Neural progenitor cell (in vitro differentiated cells): ENCODE data around the gene TMEM115. TPM values are rescaled to one million over a fixed set of nuclear protein-coding genes. Genes with fewer than 3 reads are reported as not detected.
A peak's percentile ranks its signal among the peaks of the same experiment; 100 is the strongest.

ENCODE experiments used
- DNase-seq: peaks from one replicate; pipeline ENCODE4 v3.0.0-alpha.2; 2016; ENCODE audit warnings: low spot score
- H2AFZ ChIP-seq: fragments of 200-600 bp; sonication (generic); replicated peaks from 2 replicates; pipeline ENCODE4 v1.6.1; 2016; ENCODE audit warnings: antibody characterized with exemption
- H3F3A ChIP-seq: fragments of 200-600 bp; sonication (generic); 2 replicates; pipeline ENCODE4 v1.6.1; 2016; ENCODE audit warnings: antibody characterized with exemption, low read depth
- H3K27ac ChIP-seq: fragments of 200-600 bp; sonication (generic); 2 replicates; pipeline ENCODE4 v1.5.1; 2016; ENCODE audit warnings: mild to moderate bottlenecking
- H3K27me3 ChIP-seq: fragments of 200-600 bp; sonication (generic); 2 replicates; pipeline ENCODE4 v1.6.1; 2016; ENCODE audit warnings: mild to moderate bottlenecking, moderate library complexity
- H3K36me3 ChIP-seq: fragments of 200-600 bp; sonication (generic); 2 replicates; pipeline ENCODE4 v1.5.1; 2016
- H3K4me1 ChIP-seq: fragments of 200-600 bp; sonication (generic); 2 replicates; pipeline ENCODE4 v1.6.1; 2016; ENCODE audit warnings: mixed run types
- H3K4me2 ChIP-seq: fragments of 200-600 bp; sonication (generic); 2 replicates; pipeline ENCODE4 v1.6.1; 2016
- H3K4me3 ChIP-seq: fragments of 200-600 bp; sonication (generic); 2 replicates; pipeline ENCODE4 v1.5.1; 2016
- H3K79me2 ChIP-seq: fragments of 200-600 bp; sonication (generic); 2 replicates; pipeline ENCODE4 v1.6.1; 2016; ENCODE audit warnings: low read depth
- H3K9ac ChIP-seq: fragments of 200-600 bp; sonication (generic); 2 replicates; pipeline ENCODE4 v1.6.1; 2016
- H3K9me3 ChIP-seq: fragments of 200-600 bp; sonication (generic); 2 replicates; pipeline ENCODE4 v1.5.1; 2016; ENCODE audit warnings: low read depth
- H4K20me1 ChIP-seq: fragments of 200-600 bp; sonication (generic); 2 replicates; pipeline ENCODE4 v1.6.1; 2016; ENCODE audit warnings: low read depth
- H3K27ac Mint-ChIP-seq: 3 replicates; pipeline ENCODE4 v1.8.0; 2021; ENCODE audit warnings: mixed read lengths
- H3K27me3 Mint-ChIP-seq: 2 replicates; pipeline ENCODE4 v1.8.0; 2022; ENCODE audit warnings: low read depth, mild to moderate bottlenecking, inconsistent platforms, moderate library complexity, mixed read lengths; ENCODE audit not compliant: insufficient read depth
- H3K36me3 Mint-ChIP-seq: 3 replicates; pipeline ENCODE4 v1.8.0; 2021; ENCODE audit warnings: mixed read lengths
- H3K4me1 Mint-ChIP-seq: 3 replicates; pipeline ENCODE4 v1.8.0; 2021; ENCODE audit warnings: mixed read lengths
- H3K4me3 Mint-ChIP-seq: 3 replicates; pipeline ENCODE4 v1.8.0; 2021; ENCODE audit warnings: mild to moderate bottlenecking, moderate library complexity, mixed read lengths
- H3K9me3 Mint-ChIP-seq: 3 replicates; pipeline ENCODE4 v1.8.0; 2020; ENCODE audit warnings: mixed read lengths
- EZH2 ChIP-seq: fragments of 200-600 bp; sonication (generic); IDR thresholded peaks from 2 replicates; pipeline ENCODE4 v1.6.1; 2017; ENCODE audit warnings: antibody characterized with exemption, mild to moderate bottlenecking, moderate library complexity
- EZH2phosphoT487 ChIP-seq: fragments of 200-600 bp; sonication (generic); IDR thresholded peaks from 2 replicates; pipeline ENCODE4 v1.6.1; 2017; ENCODE audit warnings: antibody characterized with exemption
- total RNA-seq: library from RNA; depleted of rRNA; stranded (reverse); fragments of >200 nt; gene quantifications from 2 replicates; pipeline ENCODE4 v1.2.3, GENCODE V29; 2015; ENCODE audit warnings: low replicate concordance
- TF ChIP-seq, protein P1 (sequence below): fragments of 200-600 bp; sonication (generic); IDR thresholded peaks from 2 replicates; pipeline ENCODE4 v1.5.1; 2017; ENCODE audit warnings: antibody characterized with exemption, mild to moderate bottlenecking

TMEM115 gene
- total RNA-seq, 1 donor from 2014 or later: 6.3 TPM

DNA sequence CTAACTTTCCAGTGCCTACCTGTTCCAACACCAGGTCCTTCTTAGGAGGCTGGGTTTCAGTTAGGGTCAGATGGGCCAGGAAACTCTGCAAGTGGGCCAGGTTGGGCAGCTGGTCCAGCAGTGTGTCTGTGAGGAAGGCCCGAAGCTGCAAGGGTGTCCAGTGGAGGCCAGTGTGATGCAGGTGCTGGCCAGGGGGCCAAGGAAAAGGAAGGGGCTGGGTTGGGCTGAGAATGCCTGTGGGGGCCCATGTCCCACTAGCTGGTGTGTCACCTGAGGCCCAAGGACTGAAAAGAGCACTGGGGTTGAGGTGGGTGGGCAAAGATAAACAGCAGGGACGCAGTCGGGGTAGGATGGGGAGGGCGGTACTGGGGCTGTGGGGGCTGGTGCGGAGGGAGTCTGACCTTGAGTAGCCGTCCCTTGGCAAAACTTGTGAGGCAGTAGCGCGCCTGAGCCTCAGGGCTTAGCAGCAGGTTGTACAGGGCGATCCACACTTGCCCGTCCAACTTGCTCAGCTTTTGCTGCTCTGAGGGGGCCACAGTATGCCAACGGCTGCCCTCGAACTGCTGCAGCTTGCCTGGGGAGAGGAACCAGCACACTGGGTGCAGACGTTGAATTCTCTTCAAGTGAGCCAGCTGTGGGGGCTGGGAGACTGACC, 17.2 kb downstream of the TMEM115 start:
- Histone ChIP-seq H3K79me2 (no peaks in the 10 kb centered on the region), H3K4me3 (no peak overlapping the region), H3K27me3 (peaks cover 88% of the 10 kb centered on the region), H2AFZ (no peak overlapping the region), H3K4me1 (peaks cover 20% of the 10 kb centered on the region), H3K36me3 (no peaks in the 10 kb centered on the region), H4K20me1 (no peaks in the 10 kb centered on the region), H3K4me2 (no peak overlapping the region), H3K9me3 (no peaks in the 10 kb centered on the region), H3F3A (peaks cover 27% of the 10 kb centered on the region), H3K27ac (no peak overlapping the region), H3K9ac (no peak overlapping the region)
- H3K9me3 Mint-ChIP-seq: no peaks in the 10 kb centered on the region
- H3K4me1 Mint-ChIP-seq: peaks cover 22% of the 10 kb centered on the region
- no peak for DNase-seq
- peaks cover 37% of the 10 kb centered on the region for H3K27me3 Mint-ChIP-seq
- TF ChIP-seq EZH2 (no peak), EZH2phosphoT487 (no peak)
- TF ChIP-seq, protein P1, sequence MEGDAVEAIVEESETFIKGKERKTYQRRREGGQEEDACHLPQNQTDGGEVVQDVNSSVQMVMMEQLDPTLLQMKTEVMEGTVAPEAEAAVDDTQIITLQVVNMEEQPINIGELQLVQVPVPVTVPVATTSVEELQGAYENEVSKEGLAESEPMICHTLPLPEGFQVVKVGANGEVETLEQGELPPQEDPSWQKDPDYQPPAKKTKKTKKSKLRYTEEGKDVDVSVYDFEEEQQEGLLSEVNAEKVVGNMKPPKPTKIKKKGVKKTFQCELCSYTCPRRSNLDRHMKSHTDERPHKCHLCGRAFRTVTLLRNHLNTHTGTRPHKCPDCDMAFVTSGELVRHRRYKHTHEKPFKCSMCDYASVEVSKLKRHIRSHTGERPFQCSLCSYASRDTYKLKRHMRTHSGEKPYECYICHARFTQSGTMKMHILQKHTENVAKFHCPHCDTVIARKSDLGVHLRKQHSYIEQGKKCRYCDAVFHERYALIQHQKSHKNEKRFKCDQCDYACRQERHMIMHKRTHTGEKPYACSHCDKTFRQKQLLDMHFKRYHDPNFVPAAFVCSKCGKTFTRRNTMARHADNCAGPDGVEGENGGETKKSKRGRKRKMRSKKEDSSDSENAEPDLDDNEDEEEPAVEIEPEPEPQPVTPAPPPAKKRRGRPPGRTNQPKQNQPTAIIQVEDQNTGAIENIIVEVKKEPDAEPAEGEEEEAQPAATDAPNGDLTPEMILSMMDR: no peak
- H3K4me3 Mint-ChIP-seq: no peak overlapping the region
- H3K27ac Mint-ChIP-seq: no peak overlapping the region
- H3K36me3 Mint-ChIP-seq: peaks cover 3% of the 10 kb centered on the region

DNA sequence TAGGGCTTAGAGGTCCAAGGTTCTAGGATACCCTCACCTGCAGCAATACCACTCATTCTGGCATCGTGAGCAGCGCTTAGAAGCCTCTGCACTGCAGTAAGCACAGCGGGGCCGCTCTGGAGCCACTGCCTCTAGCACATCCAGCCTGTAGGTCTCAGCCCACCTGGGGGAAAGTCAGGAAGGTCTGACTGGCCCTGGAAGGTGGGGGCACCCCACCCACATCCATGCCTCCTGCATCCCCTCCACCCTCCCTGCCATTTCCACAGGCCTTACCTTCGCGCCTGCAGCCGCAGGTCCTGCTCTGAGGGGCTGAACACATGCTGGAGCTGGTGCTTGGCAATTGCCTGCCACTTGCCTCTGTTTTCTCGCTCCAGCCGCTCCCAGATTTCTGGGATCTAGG, 17.8 kb downstream of the TMEM115 start:
- no peaks in the 10 kb centered on the region for H3K36me3 ChIP-seq
- H3K4me1 ChIP-seq: peaks cover 20% of the 10 kb centered on the region
- Mint-ChIP-seq H3K27ac (no peak overlapping the region), H3K9me3 (no peaks in the 10 kb centered on the region), H3K4me1 (peaks cover 22% of the 10 kb centered on the region), H3K36me3 (peaks cover 3% of the 10 kb centered on the region), H3K27me3 (peaks cover 37% of the 10 kb centered on the region), H3K4me3 (no peak overlapping the region)
- no peaks in the 10 kb centered on the region for H3K9me3 ChIP-seq
- no peak for DNase-seq
- H2AFZ ChIP-seq: no peak overlapping the region
- H3K9ac ChIP-seq: no peak overlapping the region
- H3K4me2 ChIP-seq: no peak overlapping the region
- no peak overlapping the region for H3K4me3 ChIP-seq
- peaks cover 5% of the 10 kb centered on the region for H3K79me2 ChIP-seq
- no peak overlapping the region for H3K27ac ChIP-seq
- TF ChIP-seq EZH2phosphoT487: no peak
- H3K27me3 ChIP-seq: peaks cover 88% of the 10 kb centered on the region
- peaks cover 30% of the 10 kb centered on the region for H3F3A ChIP-seq
- peaks cover 2% of the 10 kb centered on the region for H4K20me1 ChIP-seq

DNA sequence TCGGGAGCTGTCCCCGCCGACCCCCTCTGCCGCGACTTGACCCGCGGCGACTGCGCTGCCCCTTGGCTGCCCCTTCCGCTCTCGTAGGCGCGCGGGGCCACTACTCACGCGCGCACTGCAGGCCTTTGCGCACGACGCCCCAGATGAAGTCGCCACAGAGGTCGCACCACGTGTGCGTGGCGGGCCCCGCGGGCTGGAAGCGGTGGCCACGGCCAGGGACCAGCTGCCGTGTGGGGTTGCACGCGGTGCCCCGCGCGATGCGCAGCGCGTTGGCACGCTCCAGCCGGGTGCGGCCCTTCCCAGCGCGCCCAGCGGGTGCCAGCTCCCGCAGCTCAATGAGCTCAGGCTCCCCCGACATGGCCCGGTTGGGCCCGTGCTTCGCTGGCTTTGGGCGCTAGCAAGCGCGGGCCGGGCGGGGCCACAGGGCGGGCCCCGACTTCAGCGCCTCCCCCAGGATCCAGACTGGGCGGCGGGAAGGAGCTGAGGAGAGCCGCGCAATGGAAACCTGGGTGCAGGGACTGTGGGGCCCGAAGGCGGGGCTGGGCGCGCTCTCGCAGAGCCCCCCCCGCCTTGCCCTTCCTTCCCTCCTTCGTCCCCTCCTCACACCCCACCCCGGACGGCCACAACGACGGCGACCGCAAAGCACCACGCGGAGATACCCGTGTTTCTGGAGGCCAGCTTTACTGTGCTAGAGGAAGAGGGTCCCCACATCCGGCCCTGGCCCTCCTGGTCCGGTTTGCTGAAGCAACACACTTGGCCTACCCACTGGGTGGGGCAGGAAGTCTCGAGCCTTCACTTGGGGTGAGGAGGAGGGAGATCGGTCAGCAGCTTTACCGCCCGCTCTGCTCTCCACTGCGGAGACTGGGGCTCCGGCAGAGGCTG, 18.6 kb downstream of the TMEM115 start, which contains the start of gene RASSF1:
Gene RASSF1, minus strand, starts transcription at position 389 of the 882 bp plus-strand sequence. Its CDS starts 31 bp downstream, at position 358.
- Histone ChIP-seq H3K27me3 (peaks cover 79% of the 10 kb centered on the region), H3K4me3 (peak within 1 kb of the TSS; percentile 40), H3F3A (peaks cover 24% of the 10 kb centered on the region), H3K27ac (no peak within 1 kb of the TSS), H2AFZ (peak within 1 kb of the TSS; percentile 78), H3K79me2 (peaks cover 13% of the 10 kb centered on the region), H3K9ac (no peak within 1 kb of the TSS), H3K36me3 (no peaks in the 10 kb centered on the region), H3K9me3 (no peaks in the 10 kb centered on the region), H4K20me1 (peaks cover 10% of the 10 kb centered on the region), H3K4me1 (peaks cover 23% of the 10 kb centered on the region), H3K4me2 (peak within 1 kb of the TSS; percentile 75)
- H3K9me3 Mint-ChIP-seq: no peaks in the 10 kb centered on the region
- peak within 1 kb of the TSS; percentile 74 for H3K4me3 Mint-ChIP-seq
- TF ChIP-seq, protein P1: no peak
- peak; percentile 96 for TF ChIP-seq EZH2phosphoT487
- TF ChIP-seq EZH2: peak; percentile 97
- H3K36me3 Mint-ChIP-seq: peaks cover 3% of the 10 kb centered on the region
- peaks cover 26% of the 10 kb centered on the region for H3K4me1 Mint-ChIP-seq
- peaks cover 36% of the 10 kb centered on the region for H3K27me3 Mint-ChIP-seq
- peak; percentile 51 for DNase-seq
- H3K27ac Mint-ChIP-seq: no peak within 1 kb of the TSS
